Amniotic stem cell (primary cell): ENCODE data around the gene TMEM47.

Experiments
- DNase-seq: peaks from one replicate; lab custom pipeline; 2025; lab: John Stamatoyannopoulos, UW

Gene TMEM47

GRCh38 chrX:34656842-34657725 lies at the start of gene TMEM47:
Gene TMEM47, minus strand, starts transcription at chrX:34657285. Its CDS starts 256 bp downstream, at chrX:34657029.
- DNase-seq: peak; percentile 40

- DNase-seq: no peak
These were observed 30.0 kb upstream of the TMEM47 start for GRCh38 chrX:34687095-34687494.

GRCh38 chrX:34659575-34659974 lies 2.5 kb upstream of the TMEM47 start:
- DNase-seq: no peak

GRCh38 chrX:34658326-34658725 lies 1.2 kb upstream of the TMEM47 start:
- no peak for DNase-seq

GRCh38 chrX:34657726-34658070 lies 613 bp upstream of the TMEM47 start:
- DNase-seq: no peak

GRCh38 chrX:34656467-34656841 lies 631 bp downstream of the TMEM47 start:
- DNase-seq: no peak

GRCh38 chrX:34655501-34656455 lies 1.3 kb downstream of the TMEM47 start:
- DNase-seq: no peak

- no peak for DNase-seq
These were observed 2.2 kb downstream of the TMEM47 start for GRCh38 chrX:34654696-34655490.

- no peak for DNase-seq
These were observed 3.3 kb downstream of the TMEM47 start for GRCh38 chrX:34653811-34654210.

GRCh38 chrX:34642849-34643248 lies 14.2 kb downstream of the TMEM47 start:
- DNase-seq: no peak

GRCh38 chrX:34638116-34638515 lies 19.0 kb downstream of the TMEM47 start:
- no peak for DNase-seq

GRCh38 chrX:34634349-34634748 lies 22.7 kb downstream of the TMEM47 start:
- no peak for DNase-seq

- no peak for DNase-seq
These were observed 24.7 kb downstream of the TMEM47 start for GRCh38 chrX:34632384-34632783.

- no peak for DNase-seq
These were observed 25.4 kb downstream of the TMEM47 start for GRCh38 chrX:34631479-34632220.

- no peak for DNase-seq
These were observed 27.5 kb downstream of the TMEM47 start for GRCh38 chrX:34629572-34629971.

- DNase-seq: no peak
These were observed 32.7 kb downstream of the TMEM47 start for GRCh38 chrX:34624416-34624815.

- DNase-seq: no peak
These were observed 37.2 kb downstream of the TMEM47 start for GRCh38 chrX:34619920-34620319.

- DNase-seq: no peak
These were observed 45.0 kb downstream of the TMEM47 start for GRCh38 chrX:34612036-34612435.

GRCh38 chrX:34598362-34598761 lies 58.7 kb downstream of the TMEM47 start:
- DNase-seq: no peak

- no peak for DNase-seq
These were observed 70.1 kb downstream of the TMEM47 start for GRCh38 chrX:34586936-34587335.

- no peak for DNase-seq
These were observed 70.7 kb downstream of the TMEM47 start for GRCh38 chrX:34586346-34586911.
